NCI-H526 treated with DMSO at 0.1 percent for 48 hours (cell line): ENCODE data around the gene EFL1.

Source experiments
- DNase-seq: peaks from one replicate; lab custom pipeline; 2025; lab: John Stamatoyannopoulos, UW

EFL1 gene

GRCh38 chr15:82124331-82125263 lies 137.9 kb downstream of the EFL1 start:
- DNase-seq, result no peak

- no peak for DNase-seq
Measured at GRCh38 chr15:82122746-82123400, 139.7 kb downstream of the EFL1 start.

GRCh38 chr15:82118040-82118439 lies 144.5 kb downstream of the EFL1 start:
- DNase-seq, result no peak

DNA sequence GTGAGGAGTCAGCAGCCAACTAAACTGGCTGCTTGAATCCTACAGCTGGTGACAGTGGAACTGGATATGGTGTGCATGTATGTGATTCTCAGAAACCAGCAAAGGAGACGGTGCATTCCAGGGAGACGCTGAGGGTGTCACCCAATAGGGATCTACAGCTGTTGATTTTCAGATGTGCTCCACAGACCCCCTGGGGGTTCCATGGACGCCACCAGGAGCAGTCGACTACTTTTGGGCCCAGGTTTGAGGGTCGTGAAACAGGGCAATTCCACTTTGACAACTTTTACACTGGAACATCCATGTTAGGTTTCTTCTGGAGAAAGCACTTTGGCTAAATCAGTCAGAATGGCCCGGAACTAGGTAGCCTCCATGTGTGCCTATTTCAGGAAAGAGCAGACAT lies 145.2 kb downstream of the EFL1 start:
- no peak for DNase-seq

- no peak for DNase-seq
Measured at GRCh38 chr15:82114660-82115059, 147.9 kb downstream of the EFL1 start.

GRCh38 chr15:82113106-82113715 lies 149.3 kb downstream of the EFL1 start:
- DNase-seq, result no peak

GRCh38 chr15:82111918-82112317 lies 150.6 kb downstream of the EFL1 start:
- no peak for DNase-seq

DNA sequence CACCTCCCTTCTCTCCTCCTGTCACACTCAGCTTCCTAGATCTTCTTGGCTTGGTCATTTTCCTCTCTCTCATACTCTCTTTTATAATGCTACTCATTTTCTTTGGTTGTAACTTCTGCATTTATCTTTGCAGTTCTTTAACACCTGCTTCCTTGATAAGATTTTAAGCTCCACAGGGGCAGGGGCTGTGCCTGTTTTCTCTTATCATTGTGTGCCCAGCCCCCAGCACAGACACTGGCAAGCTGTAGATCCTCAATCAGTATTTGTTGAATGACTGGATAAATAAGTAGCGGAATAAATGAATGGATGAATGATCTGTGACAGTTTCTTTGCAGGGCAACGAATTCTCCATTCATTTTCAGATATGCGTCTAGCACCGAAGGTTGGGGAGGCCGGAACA lies 152.4 kb downstream of the EFL1 start:
- DNase-seq, result no peak

DNA sequence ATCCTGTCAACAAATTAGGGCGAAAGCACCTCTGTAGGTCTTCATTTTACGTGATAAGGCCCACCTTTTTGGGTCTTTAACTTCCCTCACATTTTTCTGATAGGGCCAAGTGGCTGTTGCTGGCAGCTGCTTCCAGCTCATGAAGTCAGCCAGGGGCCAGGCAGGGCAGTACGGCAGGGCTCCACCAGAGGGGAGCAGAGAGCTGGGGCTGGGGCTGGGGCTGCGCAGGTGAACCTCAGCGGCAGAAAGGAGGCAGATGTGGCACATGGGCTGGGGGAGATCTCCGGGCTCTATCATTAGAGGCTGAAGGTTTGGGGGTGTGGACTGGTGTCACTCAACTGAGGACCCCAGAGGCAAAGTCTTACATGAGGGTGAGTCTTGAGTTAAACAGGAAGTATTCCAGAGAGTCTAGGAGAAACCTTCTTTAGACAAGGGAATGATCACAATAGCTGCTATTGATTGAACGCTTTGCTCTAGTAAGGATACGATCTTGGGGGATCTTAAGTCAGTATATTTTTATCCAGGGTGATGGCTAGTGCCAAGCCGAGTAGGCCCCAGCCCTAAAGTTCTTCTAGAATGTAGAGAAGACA lies 153.9 kb downstream of the EFL1 start:
- DNase-seq, result no peak

- no peak for DNase-seq
Measured at GRCh38 chr15:82106679-82107078, 155.9 kb downstream of the EFL1 start.

DNA sequence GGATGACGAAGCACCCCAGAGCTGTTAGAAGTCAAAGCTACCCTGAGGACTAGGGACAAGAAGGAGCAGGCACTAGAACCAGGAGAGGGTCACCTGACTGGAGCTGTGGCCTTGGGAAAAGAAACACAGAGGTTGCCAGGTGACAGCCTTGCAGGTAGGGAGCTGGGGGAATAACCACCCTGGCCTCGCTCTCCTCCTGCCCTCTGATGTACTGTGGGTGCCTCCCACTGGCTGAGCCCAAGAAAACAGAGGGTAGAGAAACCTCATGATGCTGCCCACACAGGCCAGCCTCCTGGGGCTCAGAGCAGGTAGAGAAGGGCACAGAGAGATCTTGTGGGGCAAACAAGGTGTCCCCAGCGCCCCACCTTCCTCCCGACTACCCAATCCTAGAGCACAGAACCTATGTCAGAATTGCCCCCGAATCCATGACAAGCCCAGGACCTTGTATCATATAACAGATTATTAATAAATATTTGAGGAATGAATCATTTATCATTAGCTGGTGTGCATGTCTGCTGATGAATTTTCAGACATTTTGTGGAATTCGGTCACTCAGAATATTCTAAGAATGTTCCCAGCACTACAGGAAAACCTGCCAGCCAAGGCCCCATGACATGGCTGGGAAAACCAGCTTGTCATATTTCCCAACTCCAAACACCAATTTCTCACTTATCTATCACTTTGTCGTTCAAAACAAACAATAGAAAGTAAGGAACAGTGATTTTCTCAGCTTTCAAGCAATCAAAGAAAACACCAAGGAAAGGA lies 156.9 kb downstream of the EFL1 start:
- DNase-seq, result peak; percentile 68

DNA sequence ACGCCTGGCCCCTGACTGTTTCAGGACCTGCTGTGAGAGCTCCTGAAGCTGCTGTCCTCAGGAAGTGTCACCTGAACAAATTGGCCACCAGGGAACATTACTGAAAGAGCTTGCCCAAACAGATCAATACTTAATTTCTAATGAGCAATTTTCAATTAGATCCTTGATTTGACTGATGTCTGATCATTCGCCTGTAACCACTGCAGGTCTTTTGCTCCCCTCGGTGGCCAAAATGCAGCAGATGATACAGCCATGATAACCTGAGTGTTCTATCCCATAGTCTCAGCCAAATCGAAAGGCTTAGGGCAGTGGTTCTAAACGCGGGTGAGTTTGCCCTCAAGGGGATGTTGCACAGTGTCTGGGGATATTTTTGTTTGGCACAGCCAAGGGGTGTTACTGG lies 159.1 kb downstream of the EFL1 start:
- no peak for DNase-seq

DNA sequence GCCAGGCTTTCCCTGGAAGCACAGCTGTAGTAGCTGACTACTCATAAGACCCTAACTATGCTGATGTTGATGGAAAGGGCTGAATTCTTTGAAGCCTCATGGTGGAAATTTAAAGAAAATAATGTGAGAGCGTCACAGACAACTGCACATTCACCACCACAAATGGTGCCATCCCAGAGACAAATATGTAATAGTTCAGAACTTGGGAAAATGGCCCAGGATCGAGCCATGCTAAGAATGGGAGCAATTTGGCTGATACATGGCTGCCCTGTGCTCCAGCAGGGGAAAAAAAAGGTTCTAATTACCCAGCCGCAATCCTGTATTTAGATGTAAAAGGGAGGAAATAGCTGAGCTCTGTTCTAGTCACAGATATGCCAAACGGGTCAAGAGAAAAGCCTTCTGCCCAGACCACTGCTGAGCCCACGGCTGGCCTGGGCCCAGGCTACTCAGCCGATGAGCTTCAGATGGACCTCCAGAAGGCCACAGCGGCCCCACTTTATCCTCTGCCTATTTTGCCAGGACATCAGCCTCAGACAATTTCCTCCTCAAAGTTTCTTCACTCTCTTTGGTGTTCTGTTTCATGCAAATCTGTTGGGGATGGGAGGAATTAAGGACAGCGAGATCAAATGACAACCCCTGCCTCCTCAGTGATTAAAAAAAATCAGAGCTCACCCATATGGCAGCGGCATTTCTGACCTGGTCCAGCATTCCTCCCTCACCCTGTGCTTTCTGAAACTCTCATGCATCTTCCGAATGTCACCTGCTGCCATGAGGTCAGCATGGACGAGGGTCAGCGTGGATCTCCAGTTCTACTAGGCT lies 162.2 kb downstream of the EFL1 start:
- peak; percentile 15 for DNase-seq

DNA sequence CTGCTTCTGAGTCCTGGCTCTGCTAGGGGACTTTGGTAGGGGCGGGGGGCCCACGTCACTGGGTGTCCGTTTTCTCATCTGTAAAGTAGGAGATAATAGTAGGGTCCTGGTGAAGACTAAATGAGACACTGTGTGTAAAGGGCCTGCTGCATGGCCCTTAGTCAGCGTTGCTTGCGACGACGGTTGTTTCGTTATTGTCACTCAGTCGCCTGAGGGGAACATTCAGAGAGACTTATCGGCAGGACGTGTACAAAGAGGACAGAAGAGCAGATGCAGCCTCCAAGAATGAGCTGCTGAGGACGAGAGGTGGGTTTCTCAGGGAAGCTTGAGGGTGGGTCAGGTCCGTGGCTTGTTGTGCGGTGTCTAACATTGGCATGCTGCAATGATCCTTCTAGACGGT lies 163.9 kb downstream of the EFL1 start:
- DNase-seq, result no peak

DNA sequence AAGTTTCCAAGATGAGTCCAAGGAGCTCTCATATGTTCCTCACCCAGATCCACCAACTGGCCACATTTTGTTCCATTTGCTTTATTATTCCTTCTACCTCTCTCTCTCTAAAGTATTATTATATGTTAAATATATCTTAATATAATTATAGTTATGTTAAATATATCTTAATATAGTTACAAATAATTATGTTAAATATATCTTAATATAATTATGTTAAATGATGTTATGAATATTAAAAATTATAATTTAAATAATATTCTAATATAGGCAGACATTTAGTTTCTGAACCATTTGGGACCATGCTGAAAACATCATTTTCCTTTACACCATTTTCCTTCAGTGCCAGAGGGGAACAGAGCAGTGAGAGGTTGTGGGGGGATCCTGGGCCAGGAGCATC lies 166.7 kb downstream of the EFL1 start:
- no peak for DNase-seq

DNA sequence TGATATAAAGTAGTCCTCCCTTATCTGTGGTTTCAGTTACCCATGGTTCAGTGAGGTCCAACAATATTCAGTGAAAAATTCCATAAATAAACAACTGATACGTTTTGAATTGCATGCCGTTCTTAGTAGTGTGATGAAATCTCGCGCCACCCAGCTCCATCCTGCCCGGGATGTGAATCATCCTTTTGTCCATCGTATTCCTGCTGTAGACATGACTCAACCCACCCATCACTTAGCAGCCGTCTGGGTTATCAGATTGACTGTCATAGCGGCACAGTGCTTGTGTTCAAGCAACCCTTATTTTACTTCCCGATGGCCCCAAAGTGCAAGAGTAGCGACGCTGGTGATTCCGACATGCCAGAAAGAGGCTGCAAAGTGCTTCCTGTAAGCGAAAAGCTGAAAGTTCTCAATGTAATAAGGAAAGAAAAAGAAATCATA lies 168.7 kb downstream of the EFL1 start:
- DNase-seq, result no peak

- no peak for DNase-seq
Measured at GRCh38 chr15:82093325-82093724, 169.2 kb downstream of the EFL1 start.

GRCh38 chr15:82091636-82092140 lies 170.8 kb downstream of the EFL1 start:
- no peak for DNase-seq

GRCh38 chr15:82086243-82086995 lies 176.1 kb downstream of the EFL1 start:
- no peak for DNase-seq
